Lower lobe of right lung (tissue), 2 donors: Measurements from ENCODE around the gene HS3ST1. TPM values are rescaled to one million over a fixed set of nuclear protein-coding genes. Genes with fewer than 3 reads are reported as not detected.
A peak's percentile ranks its signal among the peaks of the same experiment; 100 is the strongest.

Experiments used
- ATAC-seq, 2 donors: fragments of 200-7000 bp; cut with Tn5 transposase; one replicate each; pipeline ENCODE4 v1.9.1; 2020 to 2022; ENCODE audit warnings: mild to moderate bottlenecking in 2 of 2, moderate library complexity in 2 of 2
- DNase-seq: peaks from one replicate; pipeline ENCODE4 v3.0.0-alpha.2; 2020
- H3K27ac ChIP-seq: fragments of 200-600 bp; one replicate; pipeline ENCODE4 v1.8.0; 2022
- H3K27me3 ChIP-seq: fragments of 200-600 bp; one replicate; pipeline ENCODE4 v1.8.0; 2022; ENCODE audit warnings: low read depth
- H3K36me3 ChIP-seq: fragments of 200-600 bp; one replicate; pipeline ENCODE4 v1.8.0; 2022; ENCODE audit warnings: mild to moderate bottlenecking
- H3K4me1 ChIP-seq: fragments of 200-600 bp; one replicate; pipeline ENCODE4 v1.8.0; 2022
- H3K4me3 ChIP-seq: fragments of 200-600 bp; one replicate; pipeline ENCODE4 v1.8.0; 2022; ENCODE audit warnings: mild to moderate bottlenecking
- H3K9me3 ChIP-seq: fragments of 200-600 bp; one replicate; pipeline ENCODE4 v1.8.0; 2022
- intact Hi-C: fragments of 100-400 bp; cut with DNase I; formaldehyde crosslinking; loops from one replicate; pipeline ENCODE4 v1.11.0; 2022
- total RNA-seq: library from RNA; stranded (reverse); fragmentation: NEBNext Ultra II Directional; extraction: Animal tissue kit (Norgen Biotek cat#: 25700); gene quantifications from one replicate; pipeline ENCODE4 v1.2.1, GENCODE V29; 2021
- TF ChIP-seq, protein P1 (sequence below): fragments of 200-600 bp; IDR thresholded peaks from one replicate; pipeline ENCODE4 v1.8.0; 2022; ENCODE audit warnings: antibody characterized with exemption, mild to moderate bottlenecking
- donor health status: DM: no; HTN: yes; CAD: no; lungs with severe emphysema.

The HS3ST1 gene
- total RNA-seq, 1 donor from 2014 or later = 3.8 TPM

DNA sequence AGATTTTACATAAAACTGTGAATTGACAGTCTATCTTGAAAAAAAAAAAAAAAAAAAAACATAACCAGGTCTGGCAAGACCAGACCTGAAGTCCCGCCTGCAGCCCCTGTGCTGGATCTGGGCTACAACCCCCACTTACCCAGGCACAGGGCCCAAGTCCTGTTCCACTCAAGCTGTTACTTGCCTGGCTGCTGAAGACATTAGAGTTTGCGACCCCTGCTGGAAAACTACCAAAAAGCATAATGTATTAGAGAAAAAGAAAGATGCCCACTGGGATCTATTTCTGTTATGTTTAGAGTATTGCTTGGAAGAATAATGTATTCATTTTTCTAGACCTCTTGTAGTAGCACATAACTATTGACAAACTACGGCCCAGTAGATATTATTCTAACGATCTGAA, 4.7 kb downstream of the HS3ST1 start:
- intact Hi-C loops = no loop called here
- no peaks in the 10 kb centered on the region for H3K36me3 ChIP-seq
- no peaks in the 10 kb centered on the region for H3K9me3 ChIP-seq
- H3K4me3 ChIP-seq = no peak overlapping the region
- ATAC-seq (no peak), DNase-seq (no peak)
- H3K27ac ChIP-seq = no peak overlapping the region
- H3K27me3 ChIP-seq = peaks cover 28% of the 10 kb centered on the region
- TF ChIP-seq, protein P1, sequence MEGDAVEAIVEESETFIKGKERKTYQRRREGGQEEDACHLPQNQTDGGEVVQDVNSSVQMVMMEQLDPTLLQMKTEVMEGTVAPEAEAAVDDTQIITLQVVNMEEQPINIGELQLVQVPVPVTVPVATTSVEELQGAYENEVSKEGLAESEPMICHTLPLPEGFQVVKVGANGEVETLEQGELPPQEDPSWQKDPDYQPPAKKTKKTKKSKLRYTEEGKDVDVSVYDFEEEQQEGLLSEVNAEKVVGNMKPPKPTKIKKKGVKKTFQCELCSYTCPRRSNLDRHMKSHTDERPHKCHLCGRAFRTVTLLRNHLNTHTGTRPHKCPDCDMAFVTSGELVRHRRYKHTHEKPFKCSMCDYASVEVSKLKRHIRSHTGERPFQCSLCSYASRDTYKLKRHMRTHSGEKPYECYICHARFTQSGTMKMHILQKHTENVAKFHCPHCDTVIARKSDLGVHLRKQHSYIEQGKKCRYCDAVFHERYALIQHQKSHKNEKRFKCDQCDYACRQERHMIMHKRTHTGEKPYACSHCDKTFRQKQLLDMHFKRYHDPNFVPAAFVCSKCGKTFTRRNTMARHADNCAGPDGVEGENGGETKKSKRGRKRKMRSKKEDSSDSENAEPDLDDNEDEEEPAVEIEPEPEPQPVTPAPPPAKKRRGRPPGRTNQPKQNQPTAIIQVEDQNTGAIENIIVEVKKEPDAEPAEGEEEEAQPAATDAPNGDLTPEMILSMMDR = peak; percentile 38
- H3K4me1 ChIP-seq = peaks cover 11% of the 10 kb centered on the region

DNA sequence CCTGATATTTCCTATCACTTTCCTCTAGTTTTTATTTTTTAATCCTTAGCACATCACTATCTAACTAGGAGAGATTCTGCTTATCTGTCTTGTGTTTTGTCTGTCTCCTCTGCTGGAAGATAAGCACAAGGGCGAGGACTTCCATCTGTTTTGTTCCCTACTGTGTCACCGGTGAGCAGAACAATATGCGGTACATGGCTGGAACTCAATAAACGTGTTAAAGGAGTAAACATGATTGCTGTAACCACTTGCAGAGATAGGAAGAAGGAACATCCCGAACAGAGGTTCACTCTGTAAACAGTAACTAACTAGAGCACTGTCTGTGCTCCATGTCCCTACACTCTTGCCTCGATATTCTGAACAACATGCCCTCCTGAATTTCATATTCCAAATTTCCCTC, 5.2 kb downstream of the HS3ST1 start:
- TF ChIP-seq, protein P1 = no peak
- DNase-seq = no peak

DNA sequence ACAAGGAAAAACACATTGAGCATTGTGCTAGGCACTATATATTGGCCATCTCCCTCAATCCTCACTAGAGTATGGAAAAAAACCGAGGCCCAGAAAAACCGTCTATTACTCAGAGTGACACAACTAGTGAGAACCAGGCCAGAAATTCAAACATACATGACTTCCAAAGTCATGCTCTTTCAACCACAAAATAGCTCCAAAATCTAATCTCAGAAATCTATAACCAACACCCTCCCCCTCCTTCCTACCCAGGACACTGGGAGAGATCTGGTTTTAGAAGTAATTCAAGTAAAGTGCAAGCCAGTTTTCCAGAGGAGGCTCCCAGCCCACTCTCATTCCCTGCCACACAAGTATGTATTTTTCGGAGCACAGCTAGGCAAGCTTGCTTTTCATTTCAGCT, 7.6 kb downstream of the HS3ST1 start:
- H3K9me3 ChIP-seq = no peaks in the 10 kb centered on the region
- H3K36me3 ChIP-seq = no peaks in the 10 kb centered on the region
- H3K27ac ChIP-seq = no peak overlapping the region
- H3K4me1 ChIP-seq = no peaks in the 10 kb centered on the region
- TF ChIP-seq, protein P1 = no peak
- DNase-seq (no peak), ATAC-seq (no peak)
- no peak overlapping the region for H3K4me3 ChIP-seq
- intact Hi-C loops = no loop called here
- peaks cover under 1% of the 10 kb centered on the region for H3K27me3 ChIP-seq

More for the DNA sequence above, 5.2 kb downstream of the HS3ST1 start:
- Histone ChIP-seq H3K27me3 (peaks cover 22% of the 10 kb centered on the region), H3K9me3 (no peaks in the 10 kb centered on the region), H3K4me1 (peaks cover 6% of the 10 kb centered on the region), H3K4me3 (no peak overlapping the region), H3K36me3 (no peaks in the 10 kb centered on the region), H3K27ac (no peak overlapping the region)
- intact Hi-C loops = no loop called here
- ATAC-seq = no peak

DNA sequence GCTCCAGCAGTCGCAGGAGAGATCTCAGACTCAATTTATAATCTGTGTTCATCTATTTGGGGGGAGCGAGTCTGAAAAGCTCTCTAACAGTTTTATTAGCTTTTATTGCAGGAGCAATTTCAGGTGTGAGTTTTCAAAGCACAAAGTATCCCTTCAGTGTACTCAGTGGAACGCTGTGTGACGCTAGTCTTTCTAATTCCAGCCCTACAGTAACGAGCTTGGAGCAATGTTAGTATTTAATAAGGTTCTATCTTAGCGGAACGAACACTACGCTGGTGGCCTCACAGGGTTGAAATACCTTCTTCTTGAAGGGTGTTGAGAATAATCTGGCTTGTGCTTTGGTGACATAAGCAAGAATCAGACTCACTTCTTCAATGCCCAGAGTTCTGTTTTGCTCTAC, 8.4 kb downstream of the HS3ST1 start:
- no peaks in the 10 kb centered on the region for H3K36me3 ChIP-seq
- ATAC-seq (no peak), DNase-seq (no peak)
- no peak overlapping the region for H3K4me3 ChIP-seq
- H3K9me3 ChIP-seq = no peaks in the 10 kb centered on the region
- TF ChIP-seq, protein P1 = no peak
- H3K4me1 ChIP-seq = no peaks in the 10 kb centered on the region
- H3K27me3 ChIP-seq = no peaks in the 10 kb centered on the region
- no peak overlapping the region for H3K27ac ChIP-seq
- intact Hi-C loops = no loop called here

DNA sequence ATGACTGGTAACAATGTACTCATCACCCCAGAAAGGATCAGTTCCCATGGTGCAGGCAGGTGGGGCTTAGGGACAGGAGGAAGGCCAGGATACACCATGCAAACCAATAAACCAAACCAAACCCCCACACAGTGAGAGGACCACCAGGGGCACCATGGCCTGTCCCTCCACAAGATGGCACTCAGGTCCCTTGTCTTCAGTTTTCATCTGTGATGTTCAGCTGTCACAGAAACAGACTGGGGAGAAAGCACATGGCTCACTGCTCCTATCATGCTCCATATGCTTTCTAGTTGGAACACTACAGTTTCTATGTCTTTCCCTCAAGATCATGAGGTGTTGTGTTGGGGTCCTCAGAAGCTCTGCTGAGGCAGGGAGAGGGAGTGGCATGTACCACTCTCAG, 10.1 kb downstream of the HS3ST1 start:
- ATAC-seq = no peak
- DNase-seq = no peak
- no peaks in the 10 kb centered on the region for H3K9me3 ChIP-seq
- H3K27me3 ChIP-seq = no peaks in the 10 kb centered on the region
- intact Hi-C loops = no loop called here
- H3K4me1 ChIP-seq = no peaks in the 10 kb centered on the region
- no peak overlapping the region for H3K4me3 ChIP-seq
- TF ChIP-seq, protein P1 = peak; percentile 16
- H3K36me3 ChIP-seq = no peaks in the 10 kb centered on the region
- no peak overlapping the region for H3K27ac ChIP-seq

DNA sequence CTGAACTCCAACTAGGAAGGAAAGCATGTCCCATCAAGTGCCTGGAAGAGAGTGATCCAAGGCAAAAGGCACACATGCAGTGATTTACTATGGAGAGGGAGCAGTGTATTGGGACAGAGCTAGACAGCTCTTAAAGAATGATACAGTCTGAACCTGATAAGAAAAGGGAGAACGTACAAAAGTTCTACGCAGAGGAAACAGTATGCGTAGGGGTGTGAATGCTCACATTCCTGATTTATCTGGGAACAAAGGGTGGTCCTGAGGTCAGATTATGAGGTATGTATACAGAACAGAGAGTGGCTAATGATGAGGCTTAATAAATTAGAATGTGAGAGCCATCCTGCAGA, 12.0 kb downstream of the HS3ST1 start:
- intact Hi-C loops = no loop called here
- Histone ChIP-seq H3K27me3 (no peaks in the 10 kb centered on the region), H3K9me3 (no peaks in the 10 kb centered on the region), H3K4me3 (no peak overlapping the region), H3K27ac (no peak overlapping the region), H3K36me3 (no peaks in the 10 kb centered on the region), H3K4me1 (no peaks in the 10 kb centered on the region)
- TF ChIP-seq, protein P1 = no peak
- no peak for ATAC-seq
- DNase-seq = no peak
